Neural cell (in vitro differentiated cells): ENCODE measurements around the gene TMEM14B.

Experiments used
- EP300 ChIP-seq: fragments of 450-650 bp; conservative IDR thresholded peaks from 2 replicates; pipeline ENCODE4 v1.6.1; 2014; ENCODE audit warnings: antibody characterized with exemption, mild to moderate bottlenecking, moderate library complexity; ENCODE audit not compliant: poor library complexity, severe bottlenecking
- MXI1 ChIP-seq: fragments of 450-650 bp; conservative IDR thresholded peaks from 2 replicates; pipeline ENCODE4 v1.6.1; 2014; ENCODE audit warnings: antibody characterized with exemption, mild to moderate bottlenecking; ENCODE audit not compliant: poor library complexity, severe bottlenecking
- POLR2AphosphoS5 ChIP-seq: IDR thresholded peaks from 2 replicates; pipeline ENCODE4 v1.6.1; 2012
- TF ChIP-seq, protein P1 (sequence below): IDR thresholded peaks from 2 replicates; pipeline ENCODE4 v1.6.1; 2012; ENCODE audit warnings: borderline replicate concordance
- TF ChIP-seq, protein P2 (sequence below): fragments of 450-650 bp; IDR thresholded peaks from 2 replicates; pipeline ENCODE4 v1.5.1; 2014; ENCODE audit warnings: antibody characterized with exemption, mild to moderate bottlenecking, moderate library complexity; ENCODE audit not compliant: poor library complexity, severe bottlenecking

DNA sequence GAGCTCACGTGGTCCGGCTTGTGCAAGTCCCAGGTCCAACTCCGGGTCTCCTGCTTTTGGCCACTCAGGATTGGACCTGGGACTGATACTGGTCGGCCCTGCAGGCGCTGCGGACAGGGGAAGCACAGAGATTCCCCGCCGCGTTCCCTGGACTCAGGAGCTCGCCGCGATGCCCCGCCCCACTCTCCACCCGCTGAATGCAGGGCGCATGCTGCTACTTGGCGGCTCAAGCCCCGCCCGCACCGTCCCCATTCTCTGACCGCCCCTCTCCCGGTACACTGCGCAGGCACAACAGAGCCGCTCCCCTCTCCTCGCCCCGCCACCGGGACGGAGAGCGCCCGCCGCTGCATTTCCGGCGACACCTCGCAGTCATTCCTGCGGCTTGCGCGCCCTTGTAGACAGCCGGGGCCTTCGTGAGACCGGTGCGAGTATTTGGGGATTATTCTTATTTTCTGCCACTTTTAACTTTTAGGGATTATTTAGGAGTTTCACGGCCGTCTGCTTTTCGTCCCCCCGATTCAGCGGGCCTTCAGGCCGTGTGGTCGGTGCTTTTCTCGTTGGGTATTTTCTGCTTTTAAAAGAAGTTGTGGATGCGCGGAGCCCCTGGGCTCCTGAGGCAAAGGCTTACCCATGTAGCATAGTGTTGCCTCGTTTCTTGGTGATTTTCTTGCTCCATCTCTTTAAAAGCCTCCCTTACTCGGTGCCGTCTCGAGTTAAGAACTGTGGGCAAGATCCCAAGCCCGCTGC, 24.6 kb upstream of the TMEM14B start, which contains the start of gene TMEM14C:
- TF ChIP-seq POLR2AphosphoS5: peak; percentile 58
- peak; percentile 75 for TF ChIP-seq MXI1
- TF ChIP-seq, protein P1, sequence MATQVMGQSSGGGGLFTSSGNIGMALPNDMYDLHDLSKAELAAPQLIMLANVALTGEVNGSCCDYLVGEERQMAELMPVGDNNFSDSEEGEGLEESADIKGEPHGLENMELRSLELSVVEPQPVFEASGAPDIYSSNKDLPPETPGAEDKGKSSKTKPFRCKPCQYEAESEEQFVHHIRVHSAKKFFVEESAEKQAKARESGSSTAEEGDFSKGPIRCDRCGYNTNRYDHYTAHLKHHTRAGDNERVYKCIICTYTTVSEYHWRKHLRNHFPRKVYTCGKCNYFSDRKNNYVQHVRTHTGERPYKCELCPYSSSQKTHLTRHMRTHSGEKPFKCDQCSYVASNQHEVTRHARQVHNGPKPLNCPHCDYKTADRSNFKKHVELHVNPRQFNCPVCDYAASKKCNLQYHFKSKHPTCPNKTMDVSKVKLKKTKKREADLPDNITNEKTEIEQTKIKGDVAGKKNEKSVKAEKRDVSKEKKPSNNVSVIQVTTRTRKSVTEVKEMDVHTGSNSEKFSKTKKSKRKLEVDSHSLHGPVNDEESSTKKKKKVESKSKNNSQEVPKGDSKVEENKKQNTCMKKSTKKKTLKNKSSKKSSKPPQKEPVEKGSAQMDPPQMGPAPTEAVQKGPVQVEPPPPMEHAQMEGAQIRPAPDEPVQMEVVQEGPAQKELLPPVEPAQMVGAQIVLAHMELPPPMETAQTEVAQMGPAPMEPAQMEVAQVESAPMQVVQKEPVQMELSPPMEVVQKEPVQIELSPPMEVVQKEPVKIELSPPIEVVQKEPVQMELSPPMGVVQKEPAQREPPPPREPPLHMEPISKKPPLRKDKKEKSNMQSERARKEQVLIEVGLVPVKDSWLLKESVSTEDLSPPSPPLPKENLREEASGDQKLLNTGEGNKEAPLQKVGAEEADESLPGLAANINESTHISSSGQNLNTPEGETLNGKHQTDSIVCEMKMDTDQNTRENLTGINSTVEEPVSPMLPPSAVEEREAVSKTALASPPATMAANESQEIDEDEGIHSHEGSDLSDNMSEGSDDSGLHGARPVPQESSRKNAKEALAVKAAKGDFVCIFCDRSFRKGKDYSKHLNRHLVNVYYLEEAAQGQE: peak; percentile 44
- TF ChIP-seq, protein P2, sequence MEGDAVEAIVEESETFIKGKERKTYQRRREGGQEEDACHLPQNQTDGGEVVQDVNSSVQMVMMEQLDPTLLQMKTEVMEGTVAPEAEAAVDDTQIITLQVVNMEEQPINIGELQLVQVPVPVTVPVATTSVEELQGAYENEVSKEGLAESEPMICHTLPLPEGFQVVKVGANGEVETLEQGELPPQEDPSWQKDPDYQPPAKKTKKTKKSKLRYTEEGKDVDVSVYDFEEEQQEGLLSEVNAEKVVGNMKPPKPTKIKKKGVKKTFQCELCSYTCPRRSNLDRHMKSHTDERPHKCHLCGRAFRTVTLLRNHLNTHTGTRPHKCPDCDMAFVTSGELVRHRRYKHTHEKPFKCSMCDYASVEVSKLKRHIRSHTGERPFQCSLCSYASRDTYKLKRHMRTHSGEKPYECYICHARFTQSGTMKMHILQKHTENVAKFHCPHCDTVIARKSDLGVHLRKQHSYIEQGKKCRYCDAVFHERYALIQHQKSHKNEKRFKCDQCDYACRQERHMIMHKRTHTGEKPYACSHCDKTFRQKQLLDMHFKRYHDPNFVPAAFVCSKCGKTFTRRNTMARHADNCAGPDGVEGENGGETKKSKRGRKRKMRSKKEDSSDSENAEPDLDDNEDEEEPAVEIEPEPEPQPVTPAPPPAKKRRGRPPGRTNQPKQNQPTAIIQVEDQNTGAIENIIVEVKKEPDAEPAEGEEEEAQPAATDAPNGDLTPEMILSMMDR: no peak
- no peak for TF ChIP-seq EP300
